ENCODE measurements around the gene ADCY2.

GRCh38 chr5:7541898-7542297 lies 146.0 kb downstream of the ADCY2 start:
- TF ChIP-seq CTCF (IDR thresholded peaks at IDR 0.05): no peak
- TF ChIP-seq POLR2A (IDR thresholded peaks at IDR 0.05): no peak
- TF ChIP-seq POLR2AphosphoS5 (IDR thresholded peaks at IDR 0.05): no peak

Data from prostate gland (tissue), 2 donors.